ENCODE results near the gene GABBR2. TPM values are rescaled to one million over a fixed set of nuclear protein-coding genes. Genes with fewer than 3 reads are reported as not detected.

The GABBR2 gene
- total and polyA plus RNA-seq, 9 of the 15 experiments (the other 6 are each of a cell fraction or from before 2014, with no cell fraction given) = 0.15 to 1.9 (median 0.32) TPM

GRCh38 chr9:98368366-98369065 lies 340.2 kb downstream of the GABBR2 start (continued):
- TF ChIP-seq MYC (IDR thresholded peaks at IDR 0.05; ENCODE audit: low read depth, low read length) (0 out of 2 replicates have a peak, but pooled peaks have one; percentile 39), MYC (CRISPR knock-in tag; IDR thresholded peaks at IDR 0.05; ENCODE audit: borderline replicate concordance, low read depth) (no peak), HDAC2 (IDR thresholded peaks at IDR 0.05) (peak; percentile 83), SMARCA5 (IDR thresholded peaks at IDR 0.05) (no peak), DEAF1 (CRISPR knock-in tag; IDR thresholded peaks at IDR 0.05) (no peak), ATF1 (CRISPR knock-in tag; IDR thresholded peaks at IDR 0.05) (no peak), ATF1 (tag; IDR thresholded peaks at IDR 0.05) (no peak), HNRNPL (IDR thresholded peaks at IDR 0.05; ENCODE audit: low read depth, low read length) (no peak), TBL1XR1 (IDR thresholded peaks at IDR 0.05; ENCODE audit: low read length in 2 of 2) (peak in 1 of 2 experiments; percentile 83; a peak in 2 of 4 replicates), ZNF79 (CRISPR knock-in tag; IDR thresholded peaks at IDR 0.05; ENCODE audit: low read depth) (no peak), ZNF384 (IDR thresholded peaks at IDR 0.05; ENCODE audit: low read depth, low read length) (peak; percentile 69), ZEB2 (IDR thresholded peaks at IDR 0.05) (no peak), PHB2 (IDR thresholded peaks at IDR 0.05; ENCODE audit: low read depth) (peak; percentile 38; the same call in 1 of the 2 replicates), GATA2 (CRISPR knock-in tag; IDR thresholded peaks at IDR 0.05) (peak; percentile 92), ZNF431 (CRISPR knock-in tag; IDR thresholded peaks at IDR 0.05) (no peak), TEAD2 (tag; IDR thresholded peaks at IDR 0.05) (no peak), CBX3 (IDR thresholded peaks at IDR 0.05; ENCODE audit: borderline replicate concordance in 1 of 2, low read length in 2 of 2) (peak in 1 of 2 experiments; percentile 67; a peak in 1 of 3 replicates), ZBTB2 (IDR thresholded peaks at IDR 0.05) (0 out of 2 replicates have a peak, but pooled peaks have one; percentile 26), TAF7 (tag; IDR thresholded peaks at IDR 0.05) (no peak), LCOR (CRISPR knock-in tag; IDR thresholded peaks at IDR 0.05) (peak; percentile 78), SMARCC2 (IDR thresholded peaks at IDR 0.05; ENCODE audit: low read depth) (peak; percentile 55; the same call in 1 of the 2 replicates), ZBTB11 (CRISPR knock-in tag; IDR thresholded peaks at IDR 0.05) (peak in 1 of 3 experiments; percentile 91; a peak in 2 of 6 replicates), NEUROD1 (IDR thresholded peaks at IDR 0.05; ENCODE audit: borderline replicate concordance, low read depth, low read length, partially characterized antibody) (no peak), ZNF780A (CRISPR knock-in tag; IDR thresholded peaks at IDR 0.05) (no peak)

All from K562 (cell line).